ENCODE measurements around the gene ZBTB21.

DNA sequence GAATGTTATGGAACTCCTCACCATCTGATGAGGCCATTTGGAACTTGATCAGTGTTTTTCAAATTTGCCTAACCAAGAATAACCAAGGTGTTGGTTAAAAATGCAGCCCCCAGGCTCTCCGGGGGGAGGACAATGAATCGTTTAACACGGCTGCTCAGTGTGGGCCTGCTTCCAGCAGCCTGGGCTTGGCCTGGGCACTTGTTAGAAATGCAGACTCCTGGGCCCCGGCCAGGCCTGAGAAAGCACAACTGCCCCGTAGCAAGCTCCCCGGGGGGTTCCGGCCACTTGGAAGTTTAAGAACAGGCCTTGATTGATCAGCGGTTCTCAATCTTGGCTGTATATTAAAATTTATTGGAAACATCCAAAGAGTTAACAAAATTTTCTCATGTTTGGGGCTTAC lies 33.5 kb downstream of the ZBTB21 start:
- TF ChIP-seq YY1 (IDR thresholded peaks at IDR 0.05; ENCODE audit: insufficient read depth, insufficient read length) (no peak), SUZ12 (IDR thresholded peaks at IDR 0.05; ENCODE audit: extremely low read depth, insufficient read depth, insufficient read length) (no peak), ZNF274 (IDR thresholded peaks at IDR 0.05; ENCODE audit: low read depth, low read length) (no peak)
